HL-60 (cell line): ENCODE measurements around the gene GALNS.

ENCODE experiments used
- GABPA ChIP-seq: IDR thresholded peaks from 2 replicates; pipeline ENCODE4 v1.6.1; 2012; ENCODE audit warnings: low read depth
- POLR2AphosphoS5 ChIP-seq: IDR thresholded peaks from 2 replicates; pipeline ENCODE4 v1.6.1; 2012; ENCODE audit warnings: low read depth
- SPI1 ChIP-seq: IDR thresholded peaks from 2 replicates; pipeline ENCODE4 v1.6.1; 2012; ENCODE audit warnings: low read depth, mild to moderate bottlenecking, borderline replicate concordance
- TF ChIP-seq, protein P1 (sequence below): IDR thresholded peaks from one replicate; pipeline ENCODE4 v1.5.1; 2011; ENCODE audit warnings: low read length, control low read depth, inconsistent platforms; ENCODE audit not compliant: insufficient read depth

DNA sequence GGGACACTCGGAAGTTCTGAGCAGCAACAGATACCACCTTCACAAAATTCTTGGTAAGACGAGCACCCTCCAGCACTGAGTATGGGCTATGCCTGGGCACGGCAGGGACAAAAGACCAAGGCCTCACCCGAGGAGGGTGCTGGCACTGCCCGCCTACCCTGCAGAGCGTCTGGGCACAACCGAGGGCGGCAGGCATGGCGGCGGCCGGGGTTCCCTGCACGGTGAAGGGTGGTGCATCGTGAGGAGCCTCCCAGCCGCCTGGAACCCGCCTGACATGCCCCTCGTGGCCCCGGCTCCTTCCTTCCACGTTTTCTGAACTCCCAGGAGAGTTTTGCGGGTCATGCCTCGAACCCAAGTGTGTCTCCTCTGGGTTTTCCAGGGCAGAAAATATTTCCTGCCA is 18.9 kb downstream of the GALNS start:
- TF ChIP-seq SPI1 (no peak), GABPA (no peak), POLR2AphosphoS5 (no peak)
- TF ChIP-seq, protein P1, sequence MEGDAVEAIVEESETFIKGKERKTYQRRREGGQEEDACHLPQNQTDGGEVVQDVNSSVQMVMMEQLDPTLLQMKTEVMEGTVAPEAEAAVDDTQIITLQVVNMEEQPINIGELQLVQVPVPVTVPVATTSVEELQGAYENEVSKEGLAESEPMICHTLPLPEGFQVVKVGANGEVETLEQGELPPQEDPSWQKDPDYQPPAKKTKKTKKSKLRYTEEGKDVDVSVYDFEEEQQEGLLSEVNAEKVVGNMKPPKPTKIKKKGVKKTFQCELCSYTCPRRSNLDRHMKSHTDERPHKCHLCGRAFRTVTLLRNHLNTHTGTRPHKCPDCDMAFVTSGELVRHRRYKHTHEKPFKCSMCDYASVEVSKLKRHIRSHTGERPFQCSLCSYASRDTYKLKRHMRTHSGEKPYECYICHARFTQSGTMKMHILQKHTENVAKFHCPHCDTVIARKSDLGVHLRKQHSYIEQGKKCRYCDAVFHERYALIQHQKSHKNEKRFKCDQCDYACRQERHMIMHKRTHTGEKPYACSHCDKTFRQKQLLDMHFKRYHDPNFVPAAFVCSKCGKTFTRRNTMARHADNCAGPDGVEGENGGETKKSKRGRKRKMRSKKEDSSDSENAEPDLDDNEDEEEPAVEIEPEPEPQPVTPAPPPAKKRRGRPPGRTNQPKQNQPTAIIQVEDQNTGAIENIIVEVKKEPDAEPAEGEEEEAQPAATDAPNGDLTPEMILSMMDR, result no peak
